Activated naive CD4-positive, alpha-beta T cell (primary cell): ENCODE results near the gene TRMT11.

Source experiments
- DNase-seq, 4 experiments: peaks; one replicate each; lab custom pipeline; 2025; lab: John Stamatoyannopoulos, UW

Gene TRMT11

DNA sequence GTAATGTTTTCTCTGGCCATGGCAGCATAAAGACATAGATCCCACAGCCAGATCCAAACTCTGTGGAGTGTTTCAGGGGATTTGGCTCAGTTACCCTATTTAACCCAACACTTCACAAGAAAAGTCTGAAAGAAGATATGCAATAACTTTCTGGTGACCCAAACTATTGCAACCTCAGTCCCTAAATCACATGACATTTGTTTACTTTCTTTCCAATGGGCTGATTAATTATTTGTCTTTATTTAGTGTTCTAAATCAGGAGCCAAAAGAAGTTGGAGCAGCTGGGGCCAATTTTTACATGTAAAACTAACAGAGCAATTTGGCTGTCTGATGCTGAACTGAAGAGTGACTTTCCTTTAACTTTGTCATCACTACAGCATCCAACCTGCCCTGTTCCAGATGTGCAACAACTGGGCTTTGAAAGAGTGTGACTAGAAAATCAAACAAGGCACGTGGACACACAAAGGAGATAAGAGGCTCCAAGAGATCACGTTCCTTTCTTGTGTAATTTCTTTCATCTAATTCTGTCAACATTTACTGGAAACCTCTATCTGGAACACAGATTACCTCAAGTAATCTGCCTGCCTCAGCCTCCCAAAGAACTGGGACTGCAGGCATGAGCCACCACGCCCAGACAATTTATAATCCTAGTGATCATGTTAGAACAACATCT is 90.8 kb downstream of the TRMT11 start:
- DNase-seq = no peak

DNA sequence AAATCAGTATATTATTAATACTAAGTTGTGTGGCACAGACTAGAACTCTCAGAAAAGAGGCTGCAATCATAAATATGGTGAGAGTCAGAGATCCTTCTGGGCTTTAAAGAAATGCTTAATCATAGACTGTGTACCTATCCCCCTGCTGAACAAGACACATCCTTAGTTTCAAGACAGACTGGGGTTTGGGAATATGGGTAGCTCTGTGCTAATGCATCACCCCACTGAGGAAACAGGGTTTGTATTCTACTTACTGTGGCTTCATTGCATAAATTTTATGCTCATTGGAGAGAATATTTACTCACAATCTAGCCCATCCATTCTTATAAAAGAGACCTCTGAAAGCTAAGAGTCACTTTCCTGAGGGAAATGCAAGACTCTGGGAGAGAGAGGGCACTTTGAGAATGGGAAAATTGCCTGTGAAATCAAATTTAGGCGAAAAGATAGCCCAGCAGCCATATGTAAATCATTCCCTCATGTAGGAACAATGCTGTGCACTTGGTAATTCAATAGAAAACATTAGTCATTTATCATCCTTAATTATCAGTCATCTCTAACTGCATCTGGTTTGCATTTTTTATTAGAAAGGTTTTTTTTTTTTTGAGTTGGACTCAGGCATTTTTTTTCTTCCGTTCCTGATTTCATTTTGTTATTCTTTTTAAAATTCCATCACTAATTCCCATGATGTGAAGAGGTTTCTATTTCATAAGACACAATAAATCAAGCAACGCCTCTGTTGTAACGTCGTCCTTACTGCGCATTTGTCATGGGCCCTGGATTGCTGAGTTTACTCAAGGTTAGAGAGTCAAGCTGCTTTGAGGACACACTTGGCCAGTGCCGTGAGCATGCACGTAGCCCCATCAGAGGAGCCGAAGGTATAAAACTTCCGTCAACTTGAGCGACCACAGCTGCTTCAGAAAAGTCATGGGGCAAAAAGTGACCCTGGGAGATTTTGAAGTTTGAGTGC is 91.8 kb downstream of the TRMT11 start:
- no peak for DNase-seq

DNA sequence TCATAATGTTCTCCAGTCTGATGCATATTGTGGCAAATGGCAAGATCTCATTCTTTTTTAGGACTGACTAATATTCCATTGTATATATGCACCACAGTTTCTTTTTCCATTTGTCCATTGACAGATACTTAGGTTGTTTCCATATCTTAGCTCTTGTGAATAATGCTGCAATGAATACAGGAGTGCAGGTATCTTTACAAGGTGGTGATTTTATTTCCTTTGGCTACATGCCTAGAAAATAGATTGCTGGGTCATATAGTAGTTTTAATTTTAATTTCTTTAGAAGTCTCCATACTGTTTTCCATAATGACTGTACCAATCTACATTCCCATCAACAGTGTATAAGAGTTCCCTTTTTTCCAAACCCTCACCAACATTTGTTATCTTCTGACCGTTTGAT is 97.5 kb downstream of the TRMT11 start:
- DNase-seq = no peak

DNA sequence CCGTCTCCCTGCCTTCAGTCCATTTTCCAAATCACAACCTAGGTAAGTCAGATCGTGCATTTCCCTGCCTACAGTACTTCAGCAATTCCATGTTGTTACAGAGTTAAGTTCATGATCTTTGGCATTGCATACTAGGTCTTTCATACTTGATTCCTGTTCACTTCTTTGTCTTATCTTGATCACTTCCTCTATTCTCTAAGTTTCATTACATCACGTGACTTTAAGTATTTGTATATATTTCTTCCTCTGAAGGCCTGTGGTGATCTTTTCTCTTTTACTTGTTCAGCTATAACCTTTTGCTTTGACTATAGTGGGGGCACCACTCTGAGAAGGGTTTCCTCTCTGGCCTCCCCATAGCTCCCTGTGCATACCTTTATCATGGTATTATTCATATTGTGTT is 100.2 kb downstream of the TRMT11 start:
- DNase-seq = no peak
